Activated naive CD4-positive, alpha-beta T cell treated with anti-CD3 and anti-CD28 coated beads, Interleukin-2, amount 50 U/mL, for 72 hours (primary cell): ENCODE results near the gene MICAL3. TPM values are rescaled to one million over a fixed set of nuclear protein-coding genes. Genes with fewer than 3 reads are reported as not detected.

Experiments
- ATAC-seq, 2 donors: fragments of 150-1000 bp; cut with Tn5 transposase; 2 replicates each; pipeline ENCODE4 v1.10.0; 2021; ENCODE audit warnings: mild to moderate bottlenecking in 2 of 2, moderate library complexity in 2 of 2
- DNase-seq, 2 donors: peaks; one replicate each; pipeline ENCODE4 v3.0.0; 2021 to 2022; ENCODE audit warnings: low spot score in 2 of 2
- H3K27ac Mint-ChIP-seq, 2 donors: one replicate each; pipeline ENCODE4 v1.8.0; 2022; ENCODE audit warnings: mild to moderate bottlenecking in 2 of 2, mixed read lengths in 2 of 2
- H3K36me3 Mint-ChIP-seq, 2 donors: one replicate each; pipeline ENCODE4 v1.8.0; 2022; ENCODE audit warnings: mixed read lengths in 2 of 2
- H3K9me3 Mint-ChIP-seq, 2 donors: one replicate each; pipeline ENCODE4 v1.8.0; 2022; ENCODE audit warnings: mixed read lengths in 2 of 2
- total RNA-seq, 2 donors: library from RNA; stranded (reverse); gene quantifications; one replicate each; pipeline ENCODE4 v1.2.3, GENCODE V29; 2022

MICAL3 gene
- total RNA-seq, 2 donors from 2014 or later = 19.5 to 30.2 TPM

- ATAC-seq (no peak), DNase-seq (no peak)
- H3K9me3 Mint-ChIP-seq = no peaks in the 10 kb centered on the region
- H3K36me3 Mint-ChIP-seq = no peaks in the 10 kb centered on the region
- H3K27ac Mint-ChIP-seq = no peak overlapping the region
Measured at GRCh38 chr22:17817511-17818065, 206.8 kb downstream of the MICAL3 start.

- H3K9me3 Mint-ChIP-seq = no peaks in the 10 kb centered on the region
- ATAC-seq (no peak), DNase-seq (no peak)
- no peaks in the 10 kb centered on the region for H3K36me3 Mint-ChIP-seq
- H3K27ac Mint-ChIP-seq = no peak overlapping the region
Measured at GRCh38 chr22:17817079-17817478, 207.3 kb downstream of the MICAL3 start.

GRCh38 chr22:17816649-17817048 is 207.7 kb downstream of the MICAL3 start:
- DNase-seq (no peak), ATAC-seq (no peak)
- H3K9me3 Mint-ChIP-seq = no peaks in the 10 kb centered on the region
- H3K36me3 Mint-ChIP-seq = no peaks in the 10 kb centered on the region
- no peak overlapping the region for H3K27ac Mint-ChIP-seq

GRCh38 chr22:17815703-17816254 is 208.6 kb downstream of the MICAL3 start:
- peak overlapping the region in 1 of 2 donors; percentile 34 for H3K27ac Mint-ChIP-seq
- DNase-seq (no peak), ATAC-seq (no peak)
- H3K9me3 Mint-ChIP-seq = no peaks in the 10 kb centered on the region
- no peaks in the 10 kb centered on the region for H3K36me3 Mint-ChIP-seq

- ATAC-seq = no peak
- Mint-ChIP-seq H3K36me3 (no peaks in the 10 kb centered on the region), H3K9me3 (no peaks in the 10 kb centered on the region), H3K27ac (no peak overlapping the region)
- DNase-seq = no peak
Measured at GRCh38 chr22:17814830-17815229, 209.5 kb downstream of the MICAL3 start.

GRCh38 chr22:17814084-17814483 is 210.3 kb downstream of the MICAL3 start:
- ATAC-seq = no peak
- no peaks in the 10 kb centered on the region for H3K9me3 Mint-ChIP-seq
- no peaks in the 10 kb centered on the region for H3K36me3 Mint-ChIP-seq
- no peak overlapping the region for H3K27ac Mint-ChIP-seq
- no peak for DNase-seq

GRCh38 chr22:17811119-17811518 is 213.2 kb downstream of the MICAL3 start:
- ATAC-seq (no peak), DNase-seq (no peak)
- Mint-ChIP-seq H3K27ac (no peak overlapping the region), H3K36me3 (no peaks in the 10 kb centered on the region), H3K9me3 (no peaks in the 10 kb centered on the region)

GRCh38 chr22:17810570-17811116 is 213.7 kb downstream of the MICAL3 start:
- H3K9me3 Mint-ChIP-seq = no peaks in the 10 kb centered on the region
- H3K27ac Mint-ChIP-seq = no peak overlapping the region
- DNase-seq (no peak), ATAC-seq (no peak)
- no peaks in the 10 kb centered on the region for H3K36me3 Mint-ChIP-seq

- ATAC-seq (no peak), DNase-seq (no peak)
- no peak overlapping the region for H3K27ac Mint-ChIP-seq
- H3K36me3 Mint-ChIP-seq = no peaks in the 10 kb centered on the region
- H3K9me3 Mint-ChIP-seq = no peaks in the 10 kb centered on the region
Measured at GRCh38 chr22:17808693-17809403, 215.5 kb downstream of the MICAL3 start.

- no peak for DNase-seq
- Mint-ChIP-seq H3K27ac (no peak overlapping the region), H3K9me3 (no peaks in the 10 kb centered on the region), H3K36me3 (no peaks in the 10 kb centered on the region)
- no peak for ATAC-seq
Measured at GRCh38 chr22:17807578-17808410, 216.6 kb downstream of the MICAL3 start.

- no peaks in the 10 kb centered on the region for H3K9me3 Mint-ChIP-seq
- ATAC-seq (no peak), DNase-seq (no peak)
- H3K27ac Mint-ChIP-seq = no peak overlapping the region
- no peaks in the 10 kb centered on the region for H3K36me3 Mint-ChIP-seq
Measured at GRCh38 chr22:17807086-17807485, 217.3 kb downstream of the MICAL3 start.

GRCh38 chr22:17806437-17806836 is 217.9 kb downstream of the MICAL3 start:
- no peak for DNase-seq
- Mint-ChIP-seq H3K27ac (no peak overlapping the region), H3K9me3 (no peaks in the 10 kb centered on the region), H3K36me3 (no peaks in the 10 kb centered on the region)
- ATAC-seq = no peak

GRCh38 chr22:17804331-17805080 is 219.9 kb downstream of the MICAL3 start:
- no peak for DNase-seq
- no peaks in the 10 kb centered on the region for H3K36me3 Mint-ChIP-seq
- H3K27ac Mint-ChIP-seq = no peak overlapping the region
- H3K9me3 Mint-ChIP-seq = no peaks in the 10 kb centered on the region
- no peak for ATAC-seq

GRCh38 chr22:17803609-17804270 is 220.6 kb downstream of the MICAL3 start:
- no peaks in the 10 kb centered on the region for H3K9me3 Mint-ChIP-seq
- H3K27ac Mint-ChIP-seq = no peak overlapping the region
- no peaks in the 10 kb centered on the region for H3K36me3 Mint-ChIP-seq
- DNase-seq = no peak
- ATAC-seq = no peak

- Mint-ChIP-seq H3K9me3 (no peaks in the 10 kb centered on the region), H3K27ac (no peak overlapping the region), H3K36me3 (no peaks in the 10 kb centered on the region)
- ATAC-seq (no peak), DNase-seq (no peak)
Measured at GRCh38 chr22:17802822-17803221, 221.5 kb downstream of the MICAL3 start.

- no peaks in the 10 kb centered on the region for H3K9me3 Mint-ChIP-seq
- H3K36me3 Mint-ChIP-seq = no peaks in the 10 kb centered on the region
- DNase-seq = no peak
- no peak for ATAC-seq
- H3K27ac Mint-ChIP-seq = no peak overlapping the region
Measured at GRCh38 chr22:17802411-17802810, 221.9 kb downstream of the MICAL3 start.
